ENCODE results near the gene CCR1. TPM values are rescaled to one million over a fixed set of nuclear protein-coding genes. Genes with fewer than 3 reads are reported as not detected.
A peak's percentile ranks its signal among the peaks of the same experiment; 100 is the strongest.

CCR1 gene
- total RNA-seq, 2 experiments from 2014 or later = not detected

DNA sequence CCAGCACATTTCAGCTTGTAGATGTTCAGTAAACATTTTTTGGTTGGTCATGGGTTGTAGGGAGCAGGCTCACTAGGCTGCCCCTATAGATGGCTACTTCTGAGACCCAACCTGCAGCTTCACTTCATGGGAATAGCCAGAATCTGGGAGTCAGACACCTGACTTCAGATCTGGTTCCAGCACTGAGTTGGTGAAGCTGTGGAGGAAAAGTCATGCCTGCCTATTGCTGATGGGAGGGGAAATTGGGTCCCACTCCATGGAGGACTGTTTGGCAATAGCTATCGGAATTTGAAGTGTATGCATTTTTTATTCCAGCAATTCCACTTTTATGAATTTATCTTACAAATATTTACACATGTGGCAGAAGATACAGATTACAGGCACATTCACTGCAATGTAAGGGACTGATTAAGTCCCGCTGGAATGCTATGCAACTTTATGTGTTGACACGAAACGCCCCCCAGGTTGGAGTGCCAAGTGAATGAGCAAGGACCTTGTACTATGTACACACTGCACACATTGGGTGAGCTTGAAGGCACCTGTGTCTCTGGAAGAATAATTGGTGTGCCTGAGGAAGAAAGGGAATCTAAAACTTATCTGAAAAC lies 7.8 kb upstream of the CCR1 start:
- Histone ChIP-seq H3K9me3 (ENCODE audit: low read length) (no peaks in the 10 kb centered on the region), H3K79me2 (ENCODE audit: insufficient read depth, low read depth, low read length) (no peaks in the 10 kb centered on the region), H3K9me2 (ENCODE audit: insufficient read depth, low read length) (no peaks in the 10 kb centered on the region), H3K4me1 (ENCODE audit: insufficient read depth, low read length, poor library complexity, severe bottlenecking) (no peaks in the 10 kb centered on the region), H4K20me1 (ENCODE audit: insufficient read depth, low read length) (no peaks in the 10 kb centered on the region), H2AFZ (ENCODE audit: low read length) (no peak overlapping the region), H3K36me3 (ENCODE audit: insufficient read depth, low read length) (no peaks in the 10 kb centered on the region), H3K4me3 (ENCODE audit: low read depth, low read length, poor library complexity, severe bottlenecking) (no peak overlapping the region), H3K4me2 (ENCODE audit: low read length) (no peak overlapping the region), H3K27ac (ENCODE audit: low read depth, low read length, poor library complexity, severe bottlenecking) (no peak overlapping the region)
- ChIA-PET POLR2A (no interaction called here), CTCF (ENCODE audit: unreplicated experiment) (no interaction called here)
- intact Hi-C loops (cut with micrococcal nuclease; ENCODE audit: unreplicated experiment) = loop anchor here (10.0 kb wide), 1 partner anchor 159 kb away; the partner anchor contains the start of gene CCR5
- no peak for TF ChIP-seq EZH2phosphoT487 (IDR thresholded peaks at IDR 0.05; ENCODE audit: borderline replicate concordance, low read depth, low read length)
- TF ChIP-seq, protein P1, sequence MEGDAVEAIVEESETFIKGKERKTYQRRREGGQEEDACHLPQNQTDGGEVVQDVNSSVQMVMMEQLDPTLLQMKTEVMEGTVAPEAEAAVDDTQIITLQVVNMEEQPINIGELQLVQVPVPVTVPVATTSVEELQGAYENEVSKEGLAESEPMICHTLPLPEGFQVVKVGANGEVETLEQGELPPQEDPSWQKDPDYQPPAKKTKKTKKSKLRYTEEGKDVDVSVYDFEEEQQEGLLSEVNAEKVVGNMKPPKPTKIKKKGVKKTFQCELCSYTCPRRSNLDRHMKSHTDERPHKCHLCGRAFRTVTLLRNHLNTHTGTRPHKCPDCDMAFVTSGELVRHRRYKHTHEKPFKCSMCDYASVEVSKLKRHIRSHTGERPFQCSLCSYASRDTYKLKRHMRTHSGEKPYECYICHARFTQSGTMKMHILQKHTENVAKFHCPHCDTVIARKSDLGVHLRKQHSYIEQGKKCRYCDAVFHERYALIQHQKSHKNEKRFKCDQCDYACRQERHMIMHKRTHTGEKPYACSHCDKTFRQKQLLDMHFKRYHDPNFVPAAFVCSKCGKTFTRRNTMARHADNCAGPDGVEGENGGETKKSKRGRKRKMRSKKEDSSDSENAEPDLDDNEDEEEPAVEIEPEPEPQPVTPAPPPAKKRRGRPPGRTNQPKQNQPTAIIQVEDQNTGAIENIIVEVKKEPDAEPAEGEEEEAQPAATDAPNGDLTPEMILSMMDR (conservative IDR thresholded peaks at IDR 0.05; ENCODE audit: low read length) = no peak
- no TSS peak for BruUV-seq (replicated peaks)
- DNase-seq (ENCODE audit: low spot score) = no peak

DNA sequence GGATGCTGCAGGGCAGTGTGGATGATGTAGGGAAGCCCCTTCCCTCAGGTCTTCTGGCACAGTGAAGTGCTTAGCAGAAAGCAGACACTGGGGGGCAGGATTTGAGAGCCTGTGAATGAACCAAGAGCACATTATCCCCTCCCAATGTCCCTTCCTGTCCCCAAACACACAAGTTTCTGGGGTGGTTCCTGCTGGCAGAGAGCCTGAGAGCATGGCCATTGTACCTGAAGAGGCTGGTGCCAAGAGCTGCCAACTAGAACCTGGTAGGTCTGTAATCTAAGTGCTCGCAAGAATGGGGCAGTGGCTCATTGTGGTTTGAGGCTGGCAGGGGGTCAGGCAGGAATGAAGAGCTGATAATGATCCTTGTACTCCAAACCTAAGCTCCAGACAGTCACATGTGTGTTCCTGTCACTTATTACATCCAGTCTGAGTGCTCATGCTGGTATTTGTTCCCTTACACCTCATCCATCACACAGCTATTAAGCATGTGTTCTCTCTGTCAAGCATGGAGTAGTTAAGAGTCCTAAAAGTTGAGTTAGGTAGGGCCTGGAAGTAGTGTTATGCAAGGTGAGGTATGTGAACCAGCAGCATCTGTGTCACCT lies 6.7 kb upstream of the CCR1 start:
- H3K4me2 ChIP-seq (ENCODE audit: low read length) = no peak overlapping the region
- intact Hi-C loops (cut with micrococcal nuclease; ENCODE audit: unreplicated experiment) = loop anchor here (10.0 kb wide), 1 partner anchor 160 kb away; the partner anchor contains the start of gene CCR5
- no TSS peak for BruUV-seq (replicated peaks)
- no peaks in the 10 kb centered on the region for H3K9me2 ChIP-seq (ENCODE audit: insufficient read depth, low read length)
- no peaks in the 10 kb centered on the region for H3K9me3 ChIP-seq (ENCODE audit: low read length)
- no peaks in the 10 kb centered on the region for H3K36me3 ChIP-seq (ENCODE audit: insufficient read depth, low read length)
- H3K4me1 ChIP-seq (ENCODE audit: insufficient read depth, low read length, poor library complexity, severe bottlenecking) = no peaks in the 10 kb centered on the region
- no peak overlapping the region for H3K27ac ChIP-seq (ENCODE audit: low read depth, low read length, poor library complexity, severe bottlenecking)
- H3K4me3 ChIP-seq (ENCODE audit: low read depth, low read length, poor library complexity, severe bottlenecking) = no peak overlapping the region
- peak; percentile 16 for DNase-seq (ENCODE audit: low spot score)
- TF ChIP-seq, protein P1 (conservative IDR thresholded peaks at IDR 0.05; ENCODE audit: low read length) = peak; percentile 59
- no peak for TF ChIP-seq EZH2phosphoT487 (IDR thresholded peaks at IDR 0.05; ENCODE audit: borderline replicate concordance, low read depth, low read length)
- no peaks in the 10 kb centered on the region for H3K79me2 ChIP-seq (ENCODE audit: insufficient read depth, low read depth, low read length)
- no peak overlapping the region for H2AFZ ChIP-seq (ENCODE audit: low read length)
- POLR2A ChIA-PET = no interaction called here
- CTCF ChIA-PET (ENCODE audit: unreplicated experiment) = interaction anchor here (0.8 kb wide), 1 partner anchor 128 kb away, joined by 3 read pairs; no protein-coding TSS in a partner anchor
- no peaks in the 10 kb centered on the region for H4K20me1 ChIP-seq (ENCODE audit: insufficient read depth, low read length)

DNA sequence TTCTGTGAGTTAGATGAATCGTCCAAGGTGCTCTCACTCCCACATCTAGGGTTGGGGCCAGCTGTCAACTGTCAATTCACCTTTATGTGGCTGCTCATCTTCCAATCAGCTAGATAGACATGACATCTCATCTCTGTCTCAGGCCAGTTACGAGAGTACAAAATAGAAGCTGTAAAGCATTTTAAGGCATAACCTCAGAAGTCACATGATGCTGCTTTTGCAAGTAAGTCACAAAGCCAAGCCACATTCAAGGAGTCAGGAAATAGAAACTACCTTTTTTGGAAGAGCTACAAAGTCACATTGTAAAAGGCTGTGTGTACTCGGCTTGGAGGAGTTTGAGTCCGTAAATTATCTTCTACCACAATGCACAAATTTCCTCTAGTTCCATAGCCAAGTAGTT lies 5.1 kb upstream of the CCR1 start:
- H3K36me3 ChIP-seq (ENCODE audit: insufficient read depth, low read length) = no peaks in the 10 kb centered on the region
- no peaks in the 10 kb centered on the region for H3K9me2 ChIP-seq (ENCODE audit: insufficient read depth, low read length)
- H3K79me2 ChIP-seq (ENCODE audit: insufficient read depth, low read depth, low read length) = no peaks in the 10 kb centered on the region
- H3K4me1 ChIP-seq (ENCODE audit: insufficient read depth, low read length, poor library complexity, severe bottlenecking) = no peaks in the 10 kb centered on the region
- no peak overlapping the region for H3K4me3 ChIP-seq (ENCODE audit: low read depth, low read length, poor library complexity, severe bottlenecking)
- no peak overlapping the region for H3K4me2 ChIP-seq (ENCODE audit: low read length)
- no peaks in the 10 kb centered on the region for H4K20me1 ChIP-seq (ENCODE audit: insufficient read depth, low read length)
- ChIA-PET POLR2A (no interaction called here), CTCF (ENCODE audit: unreplicated experiment) (no interaction called here)
- intact Hi-C loops (cut with micrococcal nuclease; ENCODE audit: unreplicated experiment) = loop anchor here (10.0 kb wide), 1 partner anchor 162 kb away; the partner anchor contains the start of gene CCR5
- H2AFZ ChIP-seq (ENCODE audit: low read length) = no peak overlapping the region
- BruUV-seq (replicated peaks) = no TSS peak
- DNase-seq (ENCODE audit: low spot score) = no peak
- no peak overlapping the region for H3K27ac ChIP-seq (ENCODE audit: low read depth, low read length, poor library complexity, severe bottlenecking)
- no peaks in the 10 kb centered on the region for H3K9me3 ChIP-seq (ENCODE audit: low read length)
- no peak for TF ChIP-seq EZH2phosphoT487 (IDR thresholded peaks at IDR 0.05; ENCODE audit: borderline replicate concordance, low read depth, low read length)
- TF ChIP-seq, protein P1 (conservative IDR thresholded peaks at IDR 0.05; ENCODE audit: low read length) = no peak
